ENCODE results near the gene RER1. TPM values are rescaled to one million over a fixed set of nuclear protein-coding genes. Genes with fewer than 3 reads are reported as not detected.

Gene RER1
- total RNA-seq, 4 donors from 2014 or later, result 56.4 to 76.8 (median 66.8) TPM

GRCh38 chr1:2452201-2452931, 60.7 kb downstream of the RER1 start:
- Histone ChIP-seq H3K4me1 (no peaks in the 10 kb centered on the region), H3K4me3 (no peak overlapping the region), H3K27me3 (peaks cover 0 to 85% of the 10 kb centered on the region in 2 donors), H3K9me3 (no peaks in the 10 kb centered on the region), H3K36me3 (no peaks in the 10 kb centered on the region), H3K27ac (no peak overlapping the region)
- no peak for TF ChIP-seq CTCF (IDR thresholded peaks at IDR 0.05)
- TF ChIP-seq POLR2A (IDR thresholded peaks at IDR 0.05), result no peak
- TF ChIP-seq EP300 (IDR thresholded peaks at IDR 0.05), result no peak
- 45 to 54% methylated on average over 15 to 19 of the region's 21 CpGs for WGBS, 2 donors
- DNase-seq (ENCODE audit: low spot score in 2 of 2), result no peak

- H3K27ac ChIP-seq, result no peak overlapping the region
- H3K4me3 ChIP-seq, result no peak overlapping the region
- no peak for DNase-seq (ENCODE audit: low spot score in 2 of 2)
- peaks cover 0 to 82% of the 10 kb centered on the region in 2 donors for H3K27me3 ChIP-seq
- H3K36me3 ChIP-seq, result no peaks in the 10 kb centered on the region
- WGBS, 2 donors, result 68 to 81% methylated on average over 11 to 19 of the region's 19 CpGs
- H3K9me3 ChIP-seq, result no peaks in the 10 kb centered on the region
- no peaks in the 10 kb centered on the region for H3K4me1 ChIP-seq
- TF ChIP-seq CTCF (IDR thresholded peaks at IDR 0.05) (no peak), EP300 (IDR thresholded peaks at IDR 0.05) (no peak), POLR2A (IDR thresholded peaks at IDR 0.05) (no peak)
Measured at GRCh38 chr1:2452932-2453315, 61.3 kb downstream of the RER1 start.

GRCh38 chr1:2454227-2454626, 62.6 kb downstream of the RER1 start:
- Histone ChIP-seq H3K27ac (no peak overlapping the region), H3K4me3 (no peak overlapping the region), H3K9me3 (no peaks in the 10 kb centered on the region), H3K27me3 (peaks cover 0 to 75% of the 10 kb centered on the region in 2 donors), H3K4me1 (no peaks in the 10 kb centered on the region), H3K36me3 (no peaks in the 10 kb centered on the region)
- 78% methylated on average over 9 of the region's 10 CpGs; no CpG with 5 or more reads in 1 of the 2 donors for WGBS, 2 donors
- TF ChIP-seq POLR2A (IDR thresholded peaks at IDR 0.05) (no peak), EP300 (IDR thresholded peaks at IDR 0.05) (no peak), CTCF (IDR thresholded peaks at IDR 0.05) (no peak)
- DNase-seq (ENCODE audit: low spot score in 2 of 2), result no peak

Other genes with a start within 250 kb of the RER1 start
- 10 to 100 TPM; 32.8 to 60.9 (median 47.3) TPM for gene FAAP20, start 197.1 kb upstream of the RER1 start, total RNA-seq
- gene SKI, start 163.5 kb upstream of the RER1 start, total RNA-seq, result 100 to 1,000 TPM in 1 of 4 donors, 10 to 100 TPM in 3; 62.8 to 100 (median 72.2) TPM
- gene MORN1, start 287 bp upstream of the RER1 start, total RNA-seq, result 10 to 100 TPM in 3 of 4 donors, 1 to 10 TPM in 1; 8.7 to 21.9 (median 16.1) TPM
- gene PEX10, start 20.7 kb downstream of the RER1 start, total RNA-seq, result 10 to 100 TPM; 27.6 to 44.7 (median 37.8) TPM
- gene PLCH2, start 84.4 kb downstream of the RER1 start, total RNA-seq, result under 1 TPM; 0.21 to 0.59 (median 0.26) TPM
- gene PANK4, start 134.8 kb downstream of the RER1 start, total RNA-seq, result 10 to 100 TPM; 14.2 to 50.0 (median 38.1) TPM
- gene HES5, start 138.4 kb downstream of the RER1 start, total RNA-seq, result under 1 TPM in 1 of 4 donors, not detected in 3; 0.87 TPM
- 100 to 1,000 TPM in 1 of 4 donors, 10 to 100 TPM in 3; 64.9 to 105 (median 91.1) TPM for gene TNFRSF14, start 164.5 kb downstream of the RER1 start, total RNA-seq
- 10 to 100 TPM; 14.4 to 18.0 (median 16.9) TPM for gene PRXL2B, start 194.9 kb downstream of the RER1 start, total RNA-seq
- gene MMEL1, start 241.2 kb downstream of the RER1 start, total RNA-seq, result 1 to 10 TPM in 1 of 4 donors, under 1 TPM in 1, not detected in 2; 0.21 to 2.2 TPM